ENCODE measurements around the gene IFI44. TPM values are rescaled to one million over a fixed set of nuclear protein-coding genes. Genes with fewer than 3 reads are reported as not detected.

Gene IFI44
- polyA plus RNA-seq, 1 experiment = 6.0 TPM

DNA sequence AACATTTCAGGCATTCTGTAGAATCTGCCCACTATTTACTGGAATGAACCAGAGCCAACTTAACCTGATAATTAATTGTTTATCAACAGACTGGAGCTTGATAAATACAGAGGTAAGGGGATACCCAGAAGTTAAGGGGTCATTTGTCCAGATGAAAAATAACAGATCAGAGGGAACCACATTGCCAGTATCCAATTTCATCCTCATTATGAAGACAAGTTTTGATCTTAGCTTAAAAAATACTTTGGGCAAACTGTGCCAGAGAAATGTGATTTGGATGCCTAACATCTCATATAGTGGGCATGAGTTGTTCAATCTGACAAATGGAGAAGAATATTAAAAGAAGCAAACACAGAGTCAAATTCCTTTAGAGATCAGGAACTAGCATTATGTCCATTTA lies 63.7 kb downstream of the IFI44 start:
- Histone ChIP-seq H3K4me3 (ENCODE audit: low read depth, low read length) (no peak overlapping the region), H3K27ac (ENCODE audit: low read depth, low read length) (no peak overlapping the region), H3K27me3 (ENCODE audit: control insufficient read depth, insufficient read depth, low read length) (no peaks in the 10 kb centered on the region), H3K9me3 (ENCODE audit: control insufficient read depth, insufficient read depth, low read length) (no peaks in the 10 kb centered on the region)
- ChIA-PET CTCF (no interaction called here), POLR2A (no interaction called here)
- TF ChIP-seq, protein P1, sequence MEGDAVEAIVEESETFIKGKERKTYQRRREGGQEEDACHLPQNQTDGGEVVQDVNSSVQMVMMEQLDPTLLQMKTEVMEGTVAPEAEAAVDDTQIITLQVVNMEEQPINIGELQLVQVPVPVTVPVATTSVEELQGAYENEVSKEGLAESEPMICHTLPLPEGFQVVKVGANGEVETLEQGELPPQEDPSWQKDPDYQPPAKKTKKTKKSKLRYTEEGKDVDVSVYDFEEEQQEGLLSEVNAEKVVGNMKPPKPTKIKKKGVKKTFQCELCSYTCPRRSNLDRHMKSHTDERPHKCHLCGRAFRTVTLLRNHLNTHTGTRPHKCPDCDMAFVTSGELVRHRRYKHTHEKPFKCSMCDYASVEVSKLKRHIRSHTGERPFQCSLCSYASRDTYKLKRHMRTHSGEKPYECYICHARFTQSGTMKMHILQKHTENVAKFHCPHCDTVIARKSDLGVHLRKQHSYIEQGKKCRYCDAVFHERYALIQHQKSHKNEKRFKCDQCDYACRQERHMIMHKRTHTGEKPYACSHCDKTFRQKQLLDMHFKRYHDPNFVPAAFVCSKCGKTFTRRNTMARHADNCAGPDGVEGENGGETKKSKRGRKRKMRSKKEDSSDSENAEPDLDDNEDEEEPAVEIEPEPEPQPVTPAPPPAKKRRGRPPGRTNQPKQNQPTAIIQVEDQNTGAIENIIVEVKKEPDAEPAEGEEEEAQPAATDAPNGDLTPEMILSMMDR (IDR thresholded peaks at IDR 0.05; ENCODE audit: low read depth, low read length) = no peak
- DNase-seq (ENCODE audit: low read depth, low spot score) = no peak

Other genes starting within 250 kb of the IFI44 start
- 1.2 and 2.0 TPM in 2 replicates for gene PTGFR, start 158.9 kb upstream of the IFI44 start, polyA plus RNA-seq (2011; rRNA removed)
- gene IFI44L, start 29.4 kb upstream of the IFI44 start, polyA plus RNA-seq (2011; rRNA removed) = 0.86 and 1.1 TPM in 2 replicates

Measured in AG04450 (cell line).